HG03103 (cell line): ENCODE measurements around the gene BTBD8.
A peak's percentile ranks its signal among the peaks of the same experiment; 100 is the strongest.
"Not testable (repeated sequence)": the region's sequence is repeated elsewhere in the genome, so short reads cannot be mapped to it uniquely, and the experiment has no call there.

Experiments used
- ATAC-seq: cut with Tn5 transposase; IDR thresholded peaks from one replicate; pipeline ENCODE4 v1.9.1; 2021; ENCODE audit warnings: low read depth; ENCODE audit not compliant: unreplicated experiment

Gene BTBD8

GRCh38 chr1:92080128-92080985 is at the start of gene BTBD8:
TSS of gene BTBD8 (plus strand) at chr1:92080345. CDS start at chr1:92080572, 227 bp downstream.
- peak; percentile 94 for ATAC-seq

DNA sequence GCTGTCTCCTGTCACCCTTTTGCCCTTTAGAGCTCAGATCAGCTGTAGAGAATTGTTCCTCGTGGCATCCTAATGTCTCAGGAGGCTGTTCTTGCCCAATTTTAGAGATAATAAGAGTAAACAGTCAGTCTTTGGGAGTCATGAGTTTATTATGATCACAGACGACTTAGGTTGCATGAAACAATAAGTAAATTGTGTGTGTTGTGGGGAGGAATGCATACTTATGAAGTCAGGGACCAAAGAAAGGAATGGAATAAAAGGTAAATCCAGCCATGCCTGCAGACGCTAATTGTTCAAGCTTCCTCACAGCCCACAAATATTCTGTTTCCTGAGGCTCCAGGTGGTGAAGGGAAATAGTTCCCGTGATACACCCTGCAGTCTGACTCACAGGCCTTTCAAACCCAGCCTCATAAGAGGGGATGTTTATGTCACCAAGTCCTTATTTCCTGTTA is 49.5 kb upstream of the BTBD8 start:
- ATAC-seq: no peak

DNA sequence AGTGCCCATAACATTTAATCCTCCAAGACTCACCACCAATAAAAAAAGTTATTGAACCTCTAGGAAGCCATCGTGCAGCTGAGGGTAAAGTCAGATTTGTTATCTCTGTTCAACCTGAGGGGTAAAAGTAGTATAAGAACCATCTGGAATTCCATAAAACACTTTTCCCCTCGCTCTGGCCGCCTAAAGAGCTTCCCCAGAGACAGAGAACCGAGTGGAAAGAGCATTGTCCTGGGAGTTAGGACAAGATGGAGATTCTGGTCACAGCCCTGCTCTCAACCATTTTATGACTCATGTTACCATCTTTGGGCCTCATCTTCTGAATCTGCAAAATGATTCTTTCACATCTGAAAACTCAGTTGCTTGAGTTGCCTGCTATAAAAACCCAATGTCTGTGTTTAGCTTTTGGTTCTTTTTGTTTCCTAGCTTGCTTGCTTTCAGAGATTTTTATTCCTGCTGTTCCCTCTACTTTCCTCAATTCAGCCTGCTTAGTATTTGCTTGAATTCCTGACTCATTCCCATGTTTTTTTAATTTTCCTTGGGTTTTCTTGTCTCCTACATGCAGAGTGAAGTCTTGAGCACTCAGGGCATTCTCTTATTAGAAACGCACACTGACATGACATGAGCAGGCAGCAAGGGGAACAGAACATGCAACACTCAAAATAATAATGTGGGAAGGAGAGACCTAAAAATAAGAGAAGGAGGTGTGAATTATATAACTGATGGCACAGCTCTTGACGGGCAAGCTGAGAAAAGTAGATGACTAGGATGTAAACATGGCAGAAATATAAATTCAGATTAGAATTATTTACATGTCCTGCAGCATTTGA is 48.6 kb upstream of the BTBD8 start:
- ATAC-seq: no peak

GRCh38 chr1:92037400-92037799 is 42.7 kb upstream of the BTBD8 start:
- no peak for ATAC-seq

DNA sequence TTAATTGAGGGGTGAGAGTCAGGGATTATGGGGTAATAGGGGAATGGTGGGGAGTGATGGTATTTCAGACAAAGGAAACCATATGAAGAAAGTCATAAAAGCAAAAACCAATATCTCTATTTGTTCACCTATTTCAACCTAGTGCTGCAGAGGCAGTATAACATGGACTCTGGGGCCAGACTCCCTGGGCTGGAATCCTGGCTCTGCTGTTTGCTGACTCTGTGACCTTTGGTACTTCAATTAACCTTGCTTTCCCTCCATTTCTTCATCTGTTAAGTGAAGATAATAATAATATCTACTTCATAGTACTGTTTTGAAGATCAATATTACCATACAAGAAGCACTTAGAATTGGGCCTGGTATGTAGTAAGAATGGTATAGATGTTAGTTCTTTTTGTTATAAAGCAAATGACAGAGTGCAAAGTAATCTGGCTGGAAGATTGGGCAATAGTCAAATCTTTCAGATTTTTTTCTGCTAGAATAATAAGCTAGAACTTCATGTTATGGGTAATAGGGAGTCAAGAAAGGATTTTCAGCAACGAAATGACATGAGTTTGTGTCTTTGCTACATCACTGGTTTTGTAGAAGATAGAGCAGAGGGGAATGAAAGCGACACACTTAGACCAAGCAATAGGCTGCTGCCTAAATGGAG is 41.3 kb upstream of the BTBD8 start:
- ATAC-seq: no peak

GRCh38 chr1:92040971-92041370 is 39.2 kb upstream of the BTBD8 start:
- ATAC-seq: no peak

DNA sequence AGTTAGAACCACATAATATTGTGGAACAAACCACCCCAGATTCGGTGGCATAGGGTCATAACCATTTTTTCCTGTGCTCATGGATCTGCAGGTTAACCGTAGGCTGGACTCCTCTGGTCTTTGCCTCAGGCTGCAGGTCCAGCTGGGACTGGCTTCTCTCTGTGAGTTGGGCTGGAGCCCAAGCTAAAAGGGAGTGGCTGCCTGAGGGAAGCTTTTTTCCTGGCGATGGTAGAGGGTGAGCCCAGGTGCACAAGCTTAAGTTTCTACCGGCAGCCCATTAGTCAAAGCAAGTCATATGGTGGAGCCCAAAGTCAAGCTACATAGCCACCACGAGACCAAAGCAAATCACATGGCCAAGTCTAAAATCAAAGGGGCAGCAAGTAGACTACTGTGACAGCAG is 36.5 kb upstream of the BTBD8 start:
- ATAC-seq: no peak

- ATAC-seq: no peak
These were observed 34.2 kb upstream of the BTBD8 start for GRCh38 chr1:92045766-92046495.

DNA sequence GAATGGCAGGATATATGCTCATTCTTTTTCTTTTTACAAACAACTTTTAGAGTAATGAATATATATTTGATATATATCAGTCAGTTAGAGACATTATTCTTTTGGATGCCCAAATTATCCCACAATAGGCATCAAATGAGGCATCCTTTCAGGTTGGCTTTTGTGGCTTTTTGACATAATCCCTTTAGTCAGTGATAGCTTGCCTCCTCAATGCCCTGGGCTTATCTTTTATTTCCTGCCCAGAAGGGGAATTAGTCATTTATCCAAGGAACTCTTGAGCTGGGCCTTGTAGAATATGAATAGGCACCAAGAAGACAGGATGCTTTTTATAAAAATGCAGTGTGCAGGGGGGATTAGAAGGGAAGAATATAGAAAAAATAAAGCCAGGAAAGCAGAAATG is 28.2 kb upstream of the BTBD8 start:
- ATAC-seq: no peak

- ATAC-seq: no peak
These were observed 15.1 kb upstream of the BTBD8 start for GRCh38 chr1:92065042-92065441.

- ATAC-seq: no peak
These were observed 13.8 kb upstream of the BTBD8 start for GRCh38 chr1:92066321-92066720.

- no peak for ATAC-seq
These were observed 9.3 kb upstream of the BTBD8 start for GRCh38 chr1:92070892-92071291.

GRCh38 chr1:92074446-92074845 is 5.7 kb upstream of the BTBD8 start:
- not testable (repeated sequence) for ATAC-seq

DNA sequence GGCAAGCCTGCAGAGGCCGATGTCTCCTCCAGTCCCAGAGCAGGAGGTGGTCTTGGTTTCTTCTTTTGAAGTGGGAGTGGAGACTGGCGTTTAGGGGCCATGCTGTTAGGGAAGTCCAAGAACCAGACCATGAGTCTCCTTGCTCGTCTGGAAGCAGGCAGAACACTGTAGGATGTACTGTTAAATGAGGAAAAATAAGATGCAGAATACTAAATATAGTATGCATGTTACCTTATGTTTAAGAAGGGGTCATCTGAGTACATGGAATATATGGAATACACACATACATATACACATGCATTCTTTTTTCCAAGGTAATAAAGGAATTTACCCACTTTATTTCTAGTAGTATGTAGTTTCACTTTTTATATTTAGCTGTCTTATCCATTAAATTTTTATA is 4.8 kb upstream of the BTBD8 start, which contains the start of gene SETSIP:
TSS of gene SETSIP (minus strand) at position 101 of the 400 bp plus-strand sequence. CDS start at position 101, 0 bp downstream.
- ATAC-seq: no peak

DNA sequence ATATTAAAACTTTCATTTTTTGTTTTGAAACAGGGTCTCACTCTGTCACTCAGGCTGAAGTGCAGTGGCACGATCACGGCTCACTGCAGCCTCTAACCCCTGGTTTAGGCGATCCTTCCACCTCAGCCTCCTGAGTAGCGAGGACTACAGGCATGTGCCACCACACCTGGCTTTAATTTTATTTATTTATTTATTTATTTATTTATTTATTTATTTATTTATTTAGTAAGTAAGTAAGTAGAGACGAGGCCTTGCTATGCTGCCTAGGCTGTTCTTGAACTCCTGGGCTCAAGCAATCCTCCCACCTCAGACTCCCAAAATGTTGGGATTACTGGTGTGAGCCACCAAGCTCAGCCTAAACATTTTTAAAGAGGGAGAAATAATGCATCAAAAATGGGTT is 3.8 kb upstream of the BTBD8 start:
- no peak for ATAC-seq

GRCh38 chr1:92078077-92078476 is 2.1 kb upstream of the BTBD8 start:
- ATAC-seq: not testable (repeated sequence)

- ATAC-seq: no peak
These were observed 704 bp upstream of the BTBD8 start for GRCh38 chr1:92079441-92079840.

GRCh38 chr1:92081031-92081430 is 886 bp downstream of the BTBD8 start:
- ATAC-seq: no peak

DNA sequence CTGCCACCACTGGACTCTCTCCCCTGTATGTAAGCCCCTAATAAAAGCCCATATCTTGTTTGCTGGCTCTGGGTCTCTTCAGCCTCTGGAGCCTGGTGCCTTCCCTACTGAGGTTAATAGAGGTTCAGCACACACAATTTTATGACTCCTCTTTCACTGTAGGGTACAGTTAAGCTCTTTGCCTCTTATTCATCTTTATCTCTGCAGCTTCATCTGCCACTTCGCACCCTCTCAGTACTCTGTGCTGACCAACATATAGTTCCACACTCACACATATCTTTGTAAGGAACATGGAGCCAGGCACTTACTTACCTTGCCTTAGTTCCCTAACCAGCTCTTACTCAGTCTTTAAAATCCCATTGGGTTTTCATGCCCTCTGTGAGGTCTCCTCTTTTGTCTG is 4.5 kb downstream of the BTBD8 start:
- no peak for ATAC-seq

DNA sequence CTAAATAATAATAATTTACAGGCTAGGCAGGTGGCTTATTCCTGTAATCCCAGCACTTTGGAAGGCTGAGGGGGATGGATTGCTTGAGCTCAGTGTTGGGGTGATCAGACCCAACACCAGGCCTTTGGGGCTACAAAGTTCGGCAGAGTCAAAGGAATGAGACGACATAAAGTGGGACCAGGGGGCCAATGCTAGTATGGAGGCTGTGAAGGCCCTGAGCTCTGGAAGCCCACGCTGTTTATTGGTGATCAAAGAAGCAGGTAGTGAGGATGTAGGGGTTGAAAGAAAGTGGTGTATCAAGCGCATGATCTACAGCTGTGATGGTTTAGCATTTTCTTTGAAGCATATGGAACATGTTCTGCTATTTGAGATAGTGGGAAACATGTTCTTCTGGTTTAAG is 5.6 kb downstream of the BTBD8 start:
- ATAC-seq: no peak
